Osteocyte (in vitro differentiated cells): ENCODE measurements around the gene GNA12. TPM values are rescaled to one million over a fixed set of nuclear protein-coding genes. Genes with fewer than 3 reads are reported as not detected.
"Not testable (repeated sequence)": the region's sequence is repeated elsewhere in the genome, so short reads cannot be mapped to it uniquely, and the experiment has no call there.

ENCODE experiments used
- DNase-seq: peaks from one replicate; pipeline ENCODE4 v3.0.0; 2021; ENCODE audit warnings: mixed read lengths; ENCODE audit not compliant: unreplicated experiment; ENCODE audit errors: extremely low spot score
- H3K27ac Mint-ChIP-seq: one replicate; pipeline ENCODE4 v1.8.0; 2021; ENCODE audit warnings: mild to moderate bottlenecking, mixed read lengths; ENCODE audit not compliant: unreplicated experiment
- H3K27me3 Mint-ChIP-seq: one replicate; pipeline ENCODE4 v1.8.0; 2021; ENCODE audit warnings: mixed read lengths; ENCODE audit not compliant: unreplicated experiment
- H3K36me3 Mint-ChIP-seq: one replicate; pipeline ENCODE4 v1.8.0; 2021; ENCODE audit warnings: mixed read lengths; ENCODE audit not compliant: unreplicated experiment
- H3K4me1 Mint-ChIP-seq: one replicate; pipeline ENCODE4 v1.8.0; 2021; ENCODE audit warnings: mixed read lengths; ENCODE audit not compliant: unreplicated experiment
- H3K4me3 Mint-ChIP-seq: one replicate; pipeline ENCODE4 v1.8.0; 2021; ENCODE audit warnings: mild to moderate bottlenecking, moderate library complexity, mixed read lengths; ENCODE audit not compliant: unreplicated experiment
- H3K9me3 Mint-ChIP-seq: one replicate; pipeline ENCODE4 v1.8.0; 2021; ENCODE audit warnings: mixed read lengths; ENCODE audit not compliant: unreplicated experiment
- CTCF ChIP-seq: fragments of 200-600 bp; sonication (generic); IDR thresholded peaks from 2 replicates; pipeline ENCODE4 v1.5.0; 2021; ENCODE audit warnings: antibody characterized with exemption, mild to moderate bottlenecking, moderate library complexity
- total RNA-seq: library from RNA; stranded (reverse); gene quantifications from 2 replicates; pipeline ENCODE4 v1.2.1, GENCODE V29; 2021

GNA12 gene
- total RNA-seq, 1 donor from 2014 or later, result 69.5 TPM

DNA sequence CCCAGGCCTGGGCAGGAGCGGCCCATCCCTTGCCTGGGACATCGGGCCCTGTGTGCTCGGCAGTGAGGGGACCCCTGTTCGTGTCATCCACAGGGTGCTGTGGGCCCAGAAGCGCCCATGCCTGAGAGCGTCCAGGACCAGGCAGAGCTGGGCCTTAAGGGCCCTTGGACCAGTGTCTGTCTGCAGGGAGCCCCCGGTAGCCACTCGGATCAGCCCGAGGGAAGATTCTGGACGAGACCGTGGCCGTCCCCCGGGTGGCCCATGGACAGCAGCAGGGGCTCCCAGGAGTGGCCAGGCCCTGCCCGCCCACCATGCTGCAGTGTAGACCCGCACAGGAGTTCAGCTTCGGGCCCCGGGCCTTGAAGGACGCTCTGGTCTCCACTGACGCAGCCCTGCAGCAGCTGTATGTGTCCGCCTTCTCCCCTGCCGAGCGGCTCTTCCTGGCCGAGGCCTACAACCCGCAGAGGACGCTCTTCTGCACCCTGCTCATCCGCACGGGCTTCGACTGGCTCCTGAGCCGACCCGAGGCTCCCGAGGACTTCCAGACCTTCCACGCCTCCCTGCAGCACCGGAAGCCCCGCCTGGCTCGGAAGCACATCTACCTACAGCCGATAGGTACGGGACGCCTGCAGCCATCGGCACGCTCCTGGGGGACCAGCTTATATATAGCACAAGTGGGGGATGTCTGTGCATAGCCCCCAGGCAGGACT, 143.8 kb downstream of the GNA12 start:
- H3K27ac Mint-ChIP-seq, result no peak overlapping the region

GRCh38 chr7:2699289-2699620, 144.9 kb downstream of the GNA12 start:
- H3K9me3 Mint-ChIP-seq, result no peaks in the 10 kb centered on the region
- H3K4me1 Mint-ChIP-seq, result no peaks in the 10 kb centered on the region
- no peaks in the 10 kb centered on the region for H3K36me3 Mint-ChIP-seq
- H3K27me3 Mint-ChIP-seq, result no peaks in the 10 kb centered on the region
- no peak for TF ChIP-seq CTCF
- no peak overlapping the region for H3K27ac Mint-ChIP-seq
- no peak for DNase-seq
- no peak overlapping the region for H3K4me3 Mint-ChIP-seq

More for the DNA sequence above, 143.8 kb downstream of the GNA12 start:
- H3K36me3 Mint-ChIP-seq, result no peaks in the 10 kb centered on the region
- DNase-seq, result no peak
- H3K4me1 Mint-ChIP-seq, result no peaks in the 10 kb centered on the region
- H3K4me3 Mint-ChIP-seq, result no peak overlapping the region
- H3K9me3 Mint-ChIP-seq, result no peaks in the 10 kb centered on the region
- TF ChIP-seq CTCF, result no peak
- H3K27me3 Mint-ChIP-seq, result no peaks in the 10 kb centered on the region

DNA sequence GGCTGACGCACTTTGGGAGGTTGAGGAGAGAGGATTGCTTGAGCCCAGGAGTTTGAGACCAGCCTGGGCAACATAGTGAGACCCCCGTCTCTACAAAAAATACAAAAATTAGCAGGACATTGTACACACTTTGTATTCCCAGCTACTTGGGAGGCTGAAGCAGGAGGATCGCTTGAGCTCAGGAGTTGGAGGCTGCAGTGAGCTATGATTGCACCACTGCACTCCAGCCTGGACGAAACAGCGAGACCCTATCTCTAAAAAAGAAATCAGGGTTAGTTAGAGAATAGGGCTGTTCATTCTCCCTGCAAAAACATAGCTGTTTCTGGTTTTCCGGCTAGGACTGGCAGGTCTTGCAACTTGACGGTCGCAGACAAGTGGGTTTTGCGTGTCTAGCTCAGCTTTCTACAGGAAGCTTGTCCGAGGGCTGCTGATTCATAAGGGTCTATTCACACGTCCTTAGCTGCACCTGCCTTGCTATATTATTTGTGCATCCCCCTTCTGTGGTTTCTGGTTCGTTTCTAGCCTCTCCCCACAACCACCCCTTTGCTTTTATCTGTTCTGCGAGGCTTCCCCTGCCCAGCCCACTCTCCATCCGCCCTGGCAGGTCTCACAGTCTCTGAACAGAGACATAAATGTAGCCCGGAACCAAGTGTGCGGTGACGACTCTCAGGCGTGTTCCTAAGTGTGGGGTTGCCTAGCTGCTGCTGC, 145.4 kb downstream of the GNA12 start:
- DNase-seq, result no peak
- Mint-ChIP-seq H3K9me3 (no peaks in the 10 kb centered on the region), H3K36me3 (no peaks in the 10 kb centered on the region), H3K27me3 (no peaks in the 10 kb centered on the region), H3K4me3 (no peak overlapping the region), H3K27ac (no peak overlapping the region), H3K4me1 (peaks cover under 1% of the 10 kb centered on the region)
- no peak for TF ChIP-seq CTCF

DNA sequence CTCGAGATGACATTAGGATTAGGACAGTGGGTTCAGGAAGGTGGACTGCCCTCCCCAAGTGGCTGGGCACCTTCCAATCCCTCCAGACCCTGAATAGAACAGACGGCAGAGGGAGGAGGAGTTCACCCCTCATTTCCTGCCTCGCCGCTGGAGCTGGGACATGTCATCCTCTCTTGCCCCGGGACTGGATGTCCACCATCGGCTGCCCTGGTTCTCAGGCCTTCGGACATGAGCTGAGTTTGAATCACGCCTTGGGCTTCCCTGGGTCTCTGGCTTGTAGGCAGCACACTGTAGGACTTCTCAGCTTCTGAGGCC, 150.0 kb downstream of the GNA12 start:
- not testable (repeated sequence) for H3K4me3 Mint-ChIP-seq, H3K36me3 Mint-ChIP-seq, DNase-seq, H3K9me3 Mint-ChIP-seq, H3K27ac Mint-ChIP-seq, H3K27me3 Mint-ChIP-seq
- peaks cover 19% of the 10 kb centered on the region for H3K4me1 Mint-ChIP-seq

DNA sequence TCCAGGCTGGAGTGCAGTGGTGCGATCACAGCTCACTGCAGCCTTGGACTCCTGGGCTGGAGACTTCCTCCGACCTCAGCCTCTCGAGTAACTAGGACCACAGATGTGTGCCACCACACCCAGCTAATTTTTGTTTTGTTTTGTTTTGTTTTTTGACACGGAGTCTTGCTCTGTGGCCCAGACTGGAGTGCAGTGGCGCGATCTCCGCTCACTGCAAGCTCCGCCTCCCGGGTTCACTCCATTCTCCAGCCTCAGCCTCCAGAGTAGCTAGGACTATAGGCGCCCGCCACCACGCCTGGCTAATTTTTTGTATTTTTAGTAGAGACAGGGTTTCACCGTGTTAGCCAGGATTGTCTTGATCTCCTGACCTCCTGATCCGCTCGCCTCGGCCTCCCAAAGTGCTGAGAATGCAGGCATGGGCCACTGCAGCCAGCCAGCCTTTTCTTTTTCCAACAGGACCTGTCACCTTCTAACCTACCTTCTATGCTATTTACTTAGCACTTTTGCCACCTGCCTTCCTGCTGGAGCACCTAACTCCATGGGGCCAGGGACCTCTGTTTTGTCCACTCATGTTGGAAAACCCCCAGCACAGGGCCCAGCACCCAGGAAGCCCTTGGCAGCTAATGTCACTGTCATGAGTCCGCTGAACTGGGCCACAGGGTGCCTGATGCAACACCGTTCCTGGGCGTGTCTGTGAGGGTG, 150.5 kb downstream of the GNA12 start:
- not testable (repeated sequence) for H3K27ac Mint-ChIP-seq, H3K9me3 Mint-ChIP-seq, H3K27me3 Mint-ChIP-seq

GRCh38 chr7:2692543-2692942, 151.6 kb downstream of the GNA12 start:
- no peaks in the 10 kb centered on the region for H3K27me3 Mint-ChIP-seq
- H3K36me3 Mint-ChIP-seq, result no peaks in the 10 kb centered on the region
- H3K4me3 Mint-ChIP-seq, result no peak overlapping the region
- H3K27ac Mint-ChIP-seq, result no peak overlapping the region
- H3K9me3 Mint-ChIP-seq, result no peaks in the 10 kb centered on the region
- no peak for DNase-seq
- TF ChIP-seq CTCF, result no peak
- H3K4me1 Mint-ChIP-seq, result peaks cover 27% of the 10 kb centered on the region

More for the DNA sequence above, 150.5 kb downstream of the GNA12 start:
- H3K36me3 Mint-ChIP-seq, DNase-seq, H3K4me3 Mint-ChIP-seq: not testable (repeated sequence)
- peaks cover 24% of the 10 kb centered on the region for H3K4me1 Mint-ChIP-seq

GRCh38 chr7:2691932-2692439, 152.1 kb downstream of the GNA12 start:
- not testable (repeated sequence) for H3K36me3 Mint-ChIP-seq, H3K27me3 Mint-ChIP-seq, H3K9me3 Mint-ChIP-seq, H3K4me3 Mint-ChIP-seq, DNase-seq
- H3K27ac Mint-ChIP-seq, result peak overlapping the region; percentile 2
- H3K4me1 Mint-ChIP-seq, result peaks cover 33% of the 10 kb centered on the region
